ENCODE measurements around the gene MRPL10.
A peak's percentile ranks its signal among the peaks of the same experiment; 100 is the strongest.

Gene MRPL10

GRCh38 chr17:47839071-47839470 is 7.7 kb upstream of the MRPL10 start:
- DNase-seq, result no peak

DNA sequence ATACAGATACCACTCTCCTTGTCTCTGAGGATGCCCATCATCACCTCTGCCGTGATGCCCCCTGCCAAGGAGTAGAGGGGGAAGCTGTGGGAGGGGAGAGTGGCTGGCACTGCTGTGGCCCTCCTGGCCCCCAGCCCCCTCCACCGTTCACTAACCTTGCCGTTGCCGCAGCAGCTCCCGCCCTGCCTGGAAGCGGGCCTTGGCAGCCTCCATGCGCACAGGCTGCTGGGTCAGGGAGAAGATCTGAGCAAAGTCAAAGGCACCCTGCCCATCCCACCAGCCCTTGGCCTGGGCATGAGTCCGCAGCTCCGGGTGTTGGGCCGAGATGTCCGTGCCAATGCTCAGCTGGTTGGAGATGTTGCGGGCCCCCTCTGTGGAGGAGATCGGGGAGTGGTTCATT is 7.3 kb upstream of the MRPL10 start:
- DNase-seq, result no peak

GRCh38 chr17:47837401-47838039 is 6.2 kb upstream of the MRPL10 start:
- no peak for DNase-seq

GRCh38 chr17:47836601-47837000 is 5.3 kb upstream of the MRPL10 start:
- no peak for DNase-seq

- DNase-seq, result no peak
Observed at GRCh38 chr17:47834756-47835155, 3.4 kb upstream of the MRPL10 start.

DNA sequence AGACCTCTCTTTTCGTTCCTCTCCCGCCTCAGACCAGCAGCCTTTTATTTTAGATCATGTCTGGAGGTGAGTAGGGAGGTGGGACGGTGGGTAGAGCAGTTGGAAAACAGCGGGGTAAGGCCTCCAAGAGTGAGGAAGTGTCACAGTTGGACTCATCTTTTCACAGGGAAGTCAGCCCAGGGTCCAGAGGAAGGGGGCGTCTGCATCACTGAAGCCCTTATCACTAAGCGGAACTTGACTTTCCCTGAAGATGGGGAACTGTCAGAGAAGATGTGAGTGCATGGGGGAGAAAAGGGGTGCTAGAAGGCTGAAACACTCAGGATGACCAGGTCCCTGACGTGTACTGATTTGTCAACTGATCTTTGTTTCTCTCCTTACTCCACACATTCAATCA is 590 bp upstream of the MRPL10 start:
- DNase-seq, result no peak

- no peak for DNase-seq
Observed at GRCh38 chr17:47830396-47831002, 842 bp downstream of the MRPL10 start.

- no peak for DNase-seq
Observed at GRCh38 chr17:47829870-47830269, 1.5 kb downstream of the MRPL10 start.

- DNase-seq, result no peak
Observed at GRCh38 chr17:47823519-47823918, 7.8 kb downstream of the MRPL10 start.

- no peak for DNase-seq
Observed at GRCh38 chr17:47822785-47823184, 8.6 kb downstream of the MRPL10 start.

DNA sequence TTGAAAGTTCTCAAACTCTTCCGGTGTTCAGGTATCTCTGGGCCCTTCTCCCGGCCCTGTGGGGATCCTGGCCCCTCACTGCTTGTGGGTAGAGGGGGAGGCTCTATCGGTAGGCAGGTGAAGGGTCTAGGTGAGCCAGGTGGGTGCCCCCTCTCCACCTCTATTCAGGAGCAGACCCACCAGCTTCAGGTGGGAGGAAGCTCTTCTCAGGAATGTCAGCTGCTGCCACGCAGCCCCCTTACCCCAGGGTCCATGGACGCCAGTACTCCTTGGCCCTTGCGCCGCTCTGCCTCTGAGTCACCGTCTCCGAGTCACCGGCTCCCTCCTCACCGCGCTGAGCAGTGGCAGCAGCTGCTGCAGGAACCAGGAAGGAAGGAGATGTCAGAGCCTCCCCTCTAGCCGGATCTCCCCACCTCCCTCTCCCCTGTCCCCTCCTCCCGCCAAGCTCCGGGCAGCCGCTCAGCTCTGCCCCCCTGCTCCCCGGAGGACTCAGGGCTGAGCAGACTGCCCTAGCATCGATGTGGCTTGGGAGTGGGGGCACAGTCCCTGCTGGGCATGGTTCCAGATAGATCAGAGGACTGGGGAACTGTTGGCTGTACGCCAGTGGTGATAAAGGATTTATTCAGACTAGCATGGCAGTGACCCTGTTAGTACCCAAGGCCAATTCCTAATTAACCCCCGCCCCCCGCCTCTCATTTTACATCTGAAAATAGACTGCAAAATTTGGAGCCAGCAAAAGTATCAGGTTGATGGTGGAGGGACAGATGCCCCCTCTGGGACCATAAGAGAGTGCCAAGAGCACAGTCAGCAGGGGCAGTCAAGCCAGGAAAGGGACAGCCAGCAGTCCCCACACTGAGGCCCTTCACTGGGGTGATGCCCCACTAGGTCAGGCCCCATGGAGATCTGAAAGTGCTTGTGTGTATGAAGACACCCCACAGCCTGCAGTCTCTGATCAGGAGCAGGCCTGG is 9.6 kb downstream of the MRPL10 start, which contains the start of gene OSBPL7:
TSS of gene OSBPL7 (minus strand) at position 371 of the 968 bp plus-strand sequence. CDS start 1,516 bp downstream, outside the sequence.
- DNase-seq, result peak; percentile 92 to 95

DNA sequence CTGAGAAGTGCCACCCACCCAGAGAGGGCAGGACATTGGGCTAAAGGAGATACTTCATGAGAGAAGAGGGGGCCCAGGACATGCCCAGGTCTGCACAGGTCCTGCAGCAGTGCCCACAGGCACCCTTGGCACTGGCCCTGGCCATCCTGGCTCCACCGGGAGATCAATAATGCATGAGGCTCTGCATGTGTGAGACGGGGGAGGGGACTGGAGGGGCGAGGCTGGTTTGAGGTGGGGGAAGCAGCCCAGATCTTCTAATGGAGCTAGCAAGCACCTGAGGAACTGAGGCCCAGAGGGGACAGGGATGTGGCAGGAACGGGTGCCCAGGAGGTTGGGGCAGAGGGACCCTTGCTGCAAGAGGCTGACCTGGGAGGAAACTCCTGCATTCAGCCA is 10.3 kb downstream of the MRPL10 start:
- no peak for DNase-seq

DNA sequence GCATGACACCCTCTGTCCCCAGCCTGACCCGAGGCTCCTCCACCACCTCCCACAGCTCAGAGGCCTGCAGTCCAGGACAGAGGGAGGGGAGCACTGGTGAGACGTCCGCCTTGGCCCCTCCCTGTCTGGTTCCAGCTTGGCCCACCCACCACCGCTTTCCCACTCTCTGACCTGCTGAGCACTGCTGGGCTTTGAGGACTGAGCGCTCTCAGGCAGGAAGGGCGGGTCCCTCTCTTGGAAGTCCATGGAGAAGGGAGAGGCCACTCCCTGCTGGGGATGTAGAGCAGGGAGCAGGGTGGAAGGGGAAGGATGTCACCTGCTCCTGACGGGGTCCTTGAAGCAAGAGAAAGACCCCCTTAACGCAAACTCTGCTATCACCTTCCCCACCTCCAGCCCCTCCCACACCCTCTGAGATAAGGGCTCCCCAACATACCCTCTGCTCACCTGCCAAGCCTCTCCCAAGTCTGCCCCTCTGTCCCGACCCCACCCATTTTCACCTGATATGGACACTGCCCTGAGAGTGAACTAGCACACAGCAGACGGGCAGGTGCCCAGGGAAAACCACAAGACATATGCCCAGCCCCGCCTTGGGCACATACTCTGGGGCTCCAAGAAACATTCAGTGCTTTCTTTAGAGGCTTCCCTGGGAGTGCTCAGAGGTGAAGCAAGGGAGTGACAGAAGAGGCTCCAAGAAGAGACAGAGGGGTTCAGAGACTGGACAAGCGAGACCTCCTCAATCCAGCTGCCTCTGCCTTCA is 11.1 kb downstream of the MRPL10 start:
- DNase-seq, result no peak

- no peak for DNase-seq
Observed at GRCh38 chr17:47819475-47819874, 11.9 kb downstream of the MRPL10 start.

DNA sequence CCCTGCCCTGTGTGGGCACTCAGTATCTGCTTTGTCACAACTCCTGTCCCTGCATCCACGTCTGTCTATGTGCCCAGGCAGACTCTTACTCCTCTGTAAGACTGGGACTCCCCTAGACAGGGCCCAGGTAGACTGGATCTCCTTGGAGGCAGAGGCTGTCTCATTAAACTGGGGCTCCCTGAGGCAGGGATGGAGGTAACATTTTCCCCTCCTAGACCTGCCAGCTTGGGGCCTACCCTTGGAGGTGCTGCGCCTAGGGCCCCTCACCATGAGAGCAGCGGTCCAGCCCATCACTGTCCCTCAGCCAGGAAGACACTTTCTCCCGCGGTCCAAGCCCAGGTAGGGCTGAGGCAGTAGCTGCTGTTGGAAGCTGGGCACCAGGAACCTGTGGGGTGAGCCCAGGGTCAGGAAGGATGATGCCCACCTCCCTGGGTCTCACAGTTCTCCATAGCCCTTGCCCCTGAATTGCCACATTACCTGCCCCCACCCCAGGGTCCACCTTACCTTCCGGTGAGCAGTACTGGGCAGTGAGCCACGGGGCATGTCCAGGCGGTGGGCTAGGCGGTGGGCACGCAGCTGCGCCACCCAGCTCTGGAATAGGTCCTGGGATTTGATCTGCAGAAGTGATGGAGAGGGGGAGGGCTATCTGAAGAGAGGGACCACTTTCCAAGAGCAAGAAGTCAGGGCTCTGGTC is 13.2 kb downstream of the MRPL10 start:
- no peak for DNase-seq

GRCh38 chr17:47816947-47817346 is 14.4 kb downstream of the MRPL10 start:
- no peak for DNase-seq

DNA sequence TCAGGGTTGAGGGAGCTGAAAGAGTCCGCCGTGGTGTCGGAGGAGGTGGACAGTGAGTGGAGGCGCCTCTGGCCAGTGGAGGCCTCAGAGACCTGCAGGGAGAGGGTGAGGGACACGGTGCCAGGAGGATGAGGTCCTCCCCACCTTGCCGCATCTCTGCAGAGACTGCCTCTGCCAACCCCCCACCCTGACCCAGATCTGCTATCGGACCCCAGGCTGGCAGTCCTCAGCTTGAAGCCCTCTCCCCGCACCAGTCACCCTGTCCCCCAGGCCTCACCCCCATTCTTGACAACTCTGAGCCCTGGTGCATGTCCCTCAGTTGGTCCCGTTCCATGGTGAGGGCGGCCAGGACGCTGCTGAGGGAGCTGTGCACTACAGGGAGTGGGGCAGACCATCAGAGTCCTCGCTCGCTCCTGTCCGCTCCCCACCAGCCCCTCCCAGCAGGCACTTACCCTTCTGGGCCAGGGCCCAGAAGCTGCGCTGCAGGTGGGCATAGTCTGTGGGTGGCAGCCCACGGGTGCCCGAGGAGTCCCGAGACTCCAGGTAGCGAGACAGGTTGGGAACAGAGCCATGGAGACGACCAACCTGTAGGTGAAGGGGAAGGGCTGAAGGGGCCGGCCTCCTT is 15.1 kb downstream of the MRPL10 start:
- DNase-seq, result no peak

GRCh38 chr17:47815106-47815918 is 16.0 kb downstream of the MRPL10 start:
- no peak for DNase-seq

DNA sequence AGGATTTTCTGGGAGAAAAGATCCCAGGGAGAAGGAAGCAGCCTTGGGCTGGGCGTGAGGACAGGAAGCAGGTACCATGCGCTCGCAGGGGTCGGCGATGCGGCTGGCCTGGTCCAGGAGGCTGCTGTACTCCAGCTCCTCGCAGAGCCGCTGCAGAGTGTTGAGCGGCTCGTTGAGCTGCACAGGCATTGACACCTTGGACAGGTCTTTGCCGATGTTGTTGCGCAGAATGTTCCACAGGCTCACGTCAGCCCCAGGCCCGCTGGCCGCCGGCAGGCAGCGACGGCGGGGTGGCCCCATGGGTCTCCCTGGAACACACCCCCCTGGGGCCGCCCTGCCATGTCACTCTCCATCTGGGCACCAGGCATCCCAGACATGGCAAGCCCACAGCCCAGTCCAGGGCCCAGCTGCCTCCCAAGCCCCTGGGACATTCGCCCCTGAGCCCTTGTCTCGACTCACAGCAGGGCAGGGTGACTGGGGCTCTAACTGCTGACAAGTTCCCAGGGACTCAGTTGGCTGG is 17.8 kb downstream of the MRPL10 start:
- no peak for DNase-seq

GRCh38 chr17:47813077-47813476 is 18.3 kb downstream of the MRPL10 start:
- DNase-seq, result no peak
